Progenitor cell of endocrine pancreas (in vitro differentiated cells): Measurements from ENCODE around the gene UTP25. TPM values are rescaled to one million over a fixed set of nuclear protein-coding genes. Genes with fewer than 3 reads are reported as not detected.

Source experiments
- DNase-seq: peaks from one replicate; pipeline ENCODE4 v3.0.0; 2021; ENCODE audit warnings: low spot score; ENCODE audit not compliant: unreplicated experiment
- H3K27ac Mint-ChIP-seq: 2 replicates; pipeline ENCODE4 v1.8.0; 2021; ENCODE audit warnings: mild to moderate bottlenecking, moderate library complexity, mixed read lengths
- H3K27me3 Mint-ChIP-seq: 2 replicates; pipeline ENCODE4 v1.8.0; 2021; ENCODE audit warnings: mixed read lengths
- H3K36me3 Mint-ChIP-seq: 2 replicates; pipeline ENCODE4 v1.8.0; 2022; ENCODE audit warnings: mixed read lengths; ENCODE audit not compliant: insufficient read depth
- H3K4me1 Mint-ChIP-seq: 2 replicates; pipeline ENCODE4 v1.8.0; 2021; ENCODE audit warnings: low read depth, mixed read lengths
- H3K4me3 Mint-ChIP-seq: 2 replicates; pipeline ENCODE4 v1.8.0; 2021; ENCODE audit warnings: low read depth, mild to moderate bottlenecking, moderate library complexity, mixed read lengths
- H3K9me3 Mint-ChIP-seq: 2 replicates; pipeline ENCODE4 v1.8.0; 2021; ENCODE audit warnings: low read depth, mixed read lengths
- CTCF ChIP-seq: fragments of 200-600 bp; sonication (generic); IDR thresholded peaks from one replicate; pipeline ENCODE4 v1.5.0; 2021; ENCODE audit warnings: antibody characterized with exemption, mild to moderate bottlenecking; ENCODE audit not compliant: unreplicated experiment
- total RNA-seq: library from RNA; stranded (reverse); gene quantifications from 2 replicates; pipeline ENCODE4 v1.2.1, GENCODE V29; 2021

UTP25 gene
- total RNA-seq, 1 donor from 2014 or later, result 7.8 TPM

GRCh38 chr1:209879539-209879938 is 51.8 kb downstream of the UTP25 start:
- Mint-ChIP-seq H3K27me3 (peaks cover 13% of the 10 kb centered on the region), H3K4me3 (no peak overlapping the region), H3K27ac (no peak overlapping the region), H3K9me3 (no peaks in the 10 kb centered on the region), H3K4me1 (peaks cover 3% of the 10 kb centered on the region), H3K36me3 (no peaks in the 10 kb centered on the region)
- no peak for TF ChIP-seq CTCF
- no peak for DNase-seq

- DNase-seq, result no peak
- Mint-ChIP-seq H3K4me1 (peaks cover 3% of the 10 kb centered on the region), H3K27me3 (peaks cover 13% of the 10 kb centered on the region), H3K4me3 (no peak overlapping the region), H3K9me3 (no peaks in the 10 kb centered on the region), H3K27ac (no peak overlapping the region), H3K36me3 (no peaks in the 10 kb centered on the region)
- TF ChIP-seq CTCF, result no peak
Measured at GRCh38 chr1:209880031-209880430, 52.3 kb downstream of the UTP25 start.

GRCh38 chr1:209881619-209882018 is 53.8 kb downstream of the UTP25 start:
- Mint-ChIP-seq H3K27ac (no peak overlapping the region), H3K27me3 (peaks cover 13% of the 10 kb centered on the region), H3K9me3 (no peaks in the 10 kb centered on the region), H3K4me1 (peaks cover 3% of the 10 kb centered on the region), H3K4me3 (no peak overlapping the region), H3K36me3 (no peaks in the 10 kb centered on the region)
- TF ChIP-seq CTCF, result no peak
- DNase-seq, result no peak

- Mint-ChIP-seq H3K27ac (no peak overlapping the region), H3K4me1 (peaks cover 3% of the 10 kb centered on the region), H3K36me3 (no peaks in the 10 kb centered on the region), H3K9me3 (no peaks in the 10 kb centered on the region), H3K4me3 (no peak overlapping the region), H3K27me3 (peaks cover 13% of the 10 kb centered on the region)
- no peak for DNase-seq
- no peak for TF ChIP-seq CTCF
Measured at GRCh38 chr1:209882286-209882685, 54.5 kb downstream of the UTP25 start.

GRCh38 chr1:209882942-209883340 is 55.2 kb downstream of the UTP25 start:
- no peak for DNase-seq
- Mint-ChIP-seq H3K36me3 (no peaks in the 10 kb centered on the region), H3K4me1 (peaks cover 1% of the 10 kb centered on the region), H3K27me3 (peaks cover 13% of the 10 kb centered on the region), H3K4me3 (no peak overlapping the region), H3K27ac (no peak overlapping the region), H3K9me3 (no peaks in the 10 kb centered on the region)
- no peak for TF ChIP-seq CTCF
